Lung (tissue), 12 donors: ENCODE measurements around the gene MTSS2. TPM values are rescaled to one million over a fixed set of nuclear protein-coding genes. Genes with fewer than 3 reads are reported as not detected.
"Not testable (repeated sequence)": the region's sequence is repeated elsewhere in the genome, so short reads cannot be mapped to it uniquely, and the experiment has no call there.

Experiments used
- ATAC-seq: fragments of 200-7000 bp; cut with Tn5 transposase; one replicate; pipeline ENCODE4 v1.9.1; 2020; ENCODE audit warnings: moderate number of reproducible peaks; ENCODE audit not compliant: insufficient read depth, low FRiP score
- DNase-seq, 3 donors: peaks; one replicate each; pipeline ENCODE4 v3.0.0-alpha.2; 2013 to 2017
- H3K27ac ChIP-seq, 2 donors: one replicate each; pipeline ENCODE4 v1.5.1; 2013; ENCODE audit warnings: mild to moderate bottlenecking in 2 of 2, moderate library complexity in 2 of 2, control low read depth in 1 of 2, inconsistent platforms in 1 of 2, low read depth in 1 of 2, low read length in 1 of 2
- H3K27me3 ChIP-seq, 3 donors: one replicate each; pipeline ENCODE4 v1.5.1; 2013; ENCODE audit warnings: low read length in 2 of 3; ENCODE audit not compliant: control insufficient read depth in 3 of 3, insufficient read depth in 3 of 3
- H3K36me3 ChIP-seq, 4 donors: one replicate each; pipeline ENCODE4 v1.5.1; 2013; ENCODE audit warnings: low read length in 4 of 4, mild to moderate bottlenecking in 1 of 4, moderate library complexity in 1 of 4; ENCODE audit not compliant: control insufficient read depth in 4 of 4, insufficient read depth in 4 of 4
- H3K4me1 ChIP-seq, 5 donors: one replicate each; pipeline ENCODE4 v1.5.1; 2013; ENCODE audit warnings: low read length in 5 of 5, mild to moderate bottlenecking in 2 of 5, moderate library complexity in 1 of 5; ENCODE audit not compliant: control insufficient read depth in 5 of 5, insufficient read depth in 5 of 5
- H3K4me3 ChIP-seq: one replicate; pipeline ENCODE4 v1.5.1; 2013; ENCODE audit warnings: mild to moderate bottlenecking, control low read depth, moderate library complexity
- H3K9ac ChIP-seq, 2 donors: one replicate each; pipeline ENCODE4 v1.5.1; 2013; ENCODE audit warnings: low read length in 2 of 2, control low read depth in 1 of 2; ENCODE audit not compliant: insufficient read depth in 1 of 2
- H3K9me3 ChIP-seq, 4 donors: one replicate each; pipeline ENCODE4 v1.5.1; 2013; ENCODE audit warnings: low read length in 3 of 4, mild to moderate bottlenecking in 1 of 4, moderate library complexity in 1 of 4; ENCODE audit not compliant: control insufficient read depth in 4 of 4, insufficient read depth in 3 of 4
- WGBS, 2 donors: extraction: QIAGEN DNeasy Blood & Tissue Kit; methylation state at CpG; one replicate each; pipeline ENCODE4 v1.1.7; 2013; 5-methylcytosine and 5-hydroxymethylcytosine counted together
- polyA plus RNA-seq, 2 donors: library from polyadenylated mRNA; stranded (reverse); fragments of 200-250 nt; gene quantifications; one replicate each; pipeline ENCODE4 v1.2.1, GENCODE V29; 2013
- total RNA-seq, 2 donors: library from RNA; depleted of rRNA in 1 of 2; stranded (reverse); fragments of >200 nt in 1 of 2; gene quantifications; one replicate each; pipeline ENCODE4 v1.2.1, GENCODE V29; 2014 to 2021
- TF ChIP-seq, protein P1 (sequence below): IDR thresholded peaks from 2 replicates; pipeline ENCODE4 v1.5.1; 2012; ENCODE audit warnings: mild to moderate bottlenecking; ENCODE audit errors: control extremely low read depth, extremely low read depth
- donor health status: control.
- donor health status: control.
- donor health status: Bipolar disorder and iron deficiency.
- donor health status: healthy.
- donor health status: DM: yes; HTN: yes; CAD: no.

The MTSS2 gene
- total and polyA plus RNA-seq, 4 donors: 40.6 to 91.3 (median 73.3) TPM

DNA sequence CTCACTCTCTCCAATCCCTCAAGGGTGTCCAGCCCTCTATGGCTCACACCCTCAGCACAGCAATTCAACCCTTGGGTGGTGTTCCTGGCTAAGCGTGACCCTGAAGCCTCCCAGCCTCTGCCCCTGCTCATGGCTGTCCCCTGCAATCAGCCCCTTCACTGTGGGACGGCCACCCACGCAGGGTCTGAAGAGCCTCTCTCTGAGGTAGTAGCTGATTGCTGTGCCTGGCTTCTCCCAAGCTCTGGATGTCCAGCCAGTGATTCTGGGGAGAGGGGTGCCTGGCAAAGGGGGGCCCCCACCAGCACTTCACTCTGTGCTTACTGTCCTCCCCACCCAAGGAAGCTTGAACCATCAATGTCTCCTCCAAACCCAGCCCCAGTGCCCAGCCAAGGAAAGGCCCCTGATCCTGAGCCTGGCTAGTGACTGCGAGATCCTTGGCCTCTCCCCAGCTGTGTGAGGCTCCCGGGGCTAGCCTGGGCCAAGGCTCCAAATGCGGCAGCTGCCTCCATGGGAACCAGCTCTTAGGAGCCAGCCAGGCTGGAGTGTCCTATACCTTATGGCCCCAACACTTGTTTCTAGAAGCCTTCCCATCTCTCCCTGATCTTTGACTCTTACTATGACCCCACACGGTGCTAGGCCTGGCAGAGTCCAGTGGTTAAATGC is 9.9 kb downstream of the MTSS2 start:
- no peaks in the 10 kb centered on the region for H3K27me3 ChIP-seq
- DNase-seq: no peak
- H3K9me3 ChIP-seq: no peaks in the 10 kb centered on the region
- no peak overlapping the region for H3K9ac ChIP-seq
- TF ChIP-seq, protein P1, sequence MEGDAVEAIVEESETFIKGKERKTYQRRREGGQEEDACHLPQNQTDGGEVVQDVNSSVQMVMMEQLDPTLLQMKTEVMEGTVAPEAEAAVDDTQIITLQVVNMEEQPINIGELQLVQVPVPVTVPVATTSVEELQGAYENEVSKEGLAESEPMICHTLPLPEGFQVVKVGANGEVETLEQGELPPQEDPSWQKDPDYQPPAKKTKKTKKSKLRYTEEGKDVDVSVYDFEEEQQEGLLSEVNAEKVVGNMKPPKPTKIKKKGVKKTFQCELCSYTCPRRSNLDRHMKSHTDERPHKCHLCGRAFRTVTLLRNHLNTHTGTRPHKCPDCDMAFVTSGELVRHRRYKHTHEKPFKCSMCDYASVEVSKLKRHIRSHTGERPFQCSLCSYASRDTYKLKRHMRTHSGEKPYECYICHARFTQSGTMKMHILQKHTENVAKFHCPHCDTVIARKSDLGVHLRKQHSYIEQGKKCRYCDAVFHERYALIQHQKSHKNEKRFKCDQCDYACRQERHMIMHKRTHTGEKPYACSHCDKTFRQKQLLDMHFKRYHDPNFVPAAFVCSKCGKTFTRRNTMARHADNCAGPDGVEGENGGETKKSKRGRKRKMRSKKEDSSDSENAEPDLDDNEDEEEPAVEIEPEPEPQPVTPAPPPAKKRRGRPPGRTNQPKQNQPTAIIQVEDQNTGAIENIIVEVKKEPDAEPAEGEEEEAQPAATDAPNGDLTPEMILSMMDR: no peak
- peaks cover 0 to 6% (median 2%) of the 10 kb centered on the region in 5 donors for H3K4me1 ChIP-seq
- 88 to 93% methylated on average over 7 of the region's 7 CpGs for WGBS, 2 donors
- ATAC-seq: no peak
- no peak overlapping the region for H3K27ac ChIP-seq
- H3K4me3 ChIP-seq: no peak overlapping the region
- H3K36me3 ChIP-seq: peaks cover 10 to 53% (median 40%) of the 10 kb centered on the region in 4 donors

DNA sequence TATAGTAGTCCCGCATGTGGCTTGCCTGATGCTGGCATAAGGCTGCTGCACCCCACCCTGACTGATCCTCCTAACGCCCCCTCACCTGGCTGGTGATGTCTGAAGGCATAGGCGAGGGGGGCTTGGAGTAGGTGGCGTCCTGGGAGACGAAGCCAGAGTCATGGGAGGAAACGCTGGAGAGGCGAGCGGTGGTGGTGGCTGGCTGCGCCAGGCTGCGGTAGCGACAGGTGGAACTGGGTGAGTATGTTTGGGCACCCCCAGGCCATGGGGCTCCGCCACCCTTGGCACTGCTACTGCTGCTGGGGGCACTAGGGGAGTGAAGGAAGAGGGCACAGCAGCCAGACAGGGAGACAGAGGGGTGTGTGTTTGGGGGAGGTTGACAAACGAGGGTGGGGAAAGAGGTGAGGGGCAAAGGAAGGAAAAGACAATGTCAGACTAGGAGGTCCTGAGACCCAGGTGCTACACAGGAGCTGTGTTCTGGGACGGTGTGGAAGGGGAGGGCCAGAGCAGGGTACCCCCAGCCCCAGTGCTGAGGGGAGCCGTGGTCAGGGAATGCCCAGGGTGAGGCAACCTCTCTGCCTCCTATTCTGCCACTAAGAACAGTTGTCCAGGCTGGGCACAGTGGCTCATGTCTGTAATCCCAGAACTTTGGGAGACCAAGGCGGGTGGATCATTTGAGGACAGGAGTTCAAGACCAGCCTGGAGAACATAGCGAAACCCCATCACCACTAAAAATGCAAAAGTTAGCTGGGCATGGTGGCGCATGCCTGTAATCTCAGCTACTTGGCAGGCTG is 11.4 kb downstream of the MTSS2 start:
- Histone ChIP-seq H3K9ac (no peak overlapping the region), H3K36me3 (peaks cover 11 to 55% (median 45%) of the 10 kb centered on the region in 4 donors), H3K4me3 (no peak overlapping the region), H3K9me3 (no peaks in the 10 kb centered on the region), H3K27me3 (no peaks in the 10 kb centered on the region), H3K4me1 (no peaks in the 10 kb centered on the region), H3K27ac (no peak overlapping the region)
- DNase-seq: no peak
- no peak for ATAC-seq
- WGBS, 2 donors: 92 to 94% methylated on average over 18 of the region's 18 CpGs
- TF ChIP-seq, protein P1: no peak

- H3K9me3 ChIP-seq, H3K27me3 ChIP-seq, H3K9ac ChIP-seq, ATAC-seq, DNase-seq, H3K27ac ChIP-seq, H3K4me3 ChIP-seq, H3K4me1 ChIP-seq: not testable (repeated sequence)
- WGBS, 2 donors: 92 to 93% methylated on average over 4 of the region's 4 CpGs
- peaks cover 13 to 53% (median 45%) of the 10 kb centered on the region in 4 donors for H3K36me3 ChIP-seq
These were observed 14.9 kb downstream of the MTSS2 start for GRCh38 chr16:70670938-70671337.

DNA sequence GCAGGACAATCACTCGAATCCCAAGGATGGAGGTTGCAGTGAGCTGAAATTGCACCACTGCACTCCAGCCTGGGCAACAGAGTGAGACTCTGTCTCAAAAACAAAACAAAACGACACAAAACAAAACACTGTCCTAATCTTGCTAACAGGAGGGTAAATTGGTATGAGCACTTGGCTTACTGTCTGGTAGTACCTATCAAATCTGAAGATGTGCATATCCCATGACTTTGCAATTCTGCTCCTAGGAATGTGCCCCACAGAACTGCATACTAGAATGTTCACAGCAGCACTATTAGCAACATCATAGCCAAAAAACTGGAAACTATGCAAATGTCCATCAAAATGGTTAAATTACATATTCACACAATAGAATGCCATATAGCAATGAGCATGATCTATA is 15.7 kb downstream of the MTSS2 start:
- ATAC-seq (no peak), DNase-seq (no peak)
- H3K27me3 ChIP-seq: peaks cover 0 to 2% (median 0%) of the 10 kb centered on the region in 3 donors
- H3K4me1 ChIP-seq: no peaks in the 10 kb centered on the region
- H3K36me3 ChIP-seq: peaks cover 10 to 58% (median 47%) of the 10 kb centered on the region in 4 donors
- no peaks in the 10 kb centered on the region for H3K9me3 ChIP-seq
- 91 to 92% methylated on average over 2 of the region's 2 CpGs for WGBS, 2 donors
- no peak overlapping the region for H3K4me3 ChIP-seq
- TF ChIP-seq, protein P1: no peak
- H3K9ac ChIP-seq: no peak overlapping the region
- no peak overlapping the region for H3K27ac ChIP-seq
